ENCODE data around the gene PXYLP1.

Gene PXYLP1

GRCh38 chr3:141271279-141272030, 39.8 kb downstream of the PXYLP1 start:
- no peaks in the 10 kb centered on the region for H3K27me3 Mint-ChIP-seq (ENCODE audit: low read depth)
- no peak for TF ChIP-seq CTCF (IDR thresholded peaks at IDR 0.05; ENCODE audit: unreplicated experiment in 3 of 3)
- H3K36me3 Mint-ChIP-seq (ENCODE audit: low read depth) = peaks cover 9% of the 10 kb centered on the region
- H3K4me1 Mint-ChIP-seq = no peaks in the 10 kb centered on the region
- no peaks in the 10 kb centered on the region for H3K9me3 Mint-ChIP-seq
- H3K27ac Mint-ChIP-seq = no peak overlapping the region
- H3K4me3 Mint-ChIP-seq = no peak overlapping the region

GRCh38 chr3:141272906-141273662, 41.5 kb downstream of the PXYLP1 start:
- no peaks in the 10 kb centered on the region for H3K27me3 Mint-ChIP-seq (ENCODE audit: low read depth)
- H3K27ac Mint-ChIP-seq = no peak overlapping the region

GRCh38 chr3:141273700-141274410, 42.2 kb downstream of the PXYLP1 start:
- H3K27ac Mint-ChIP-seq = no peak overlapping the region
- no peak overlapping the region for H3K4me3 Mint-ChIP-seq
- no peak for TF ChIP-seq CTCF (IDR thresholded peaks at IDR 0.05; ENCODE audit: unreplicated experiment in 3 of 3)
- H3K27me3 Mint-ChIP-seq (ENCODE audit: low read depth) = no peaks in the 10 kb centered on the region
- H3K4me1 Mint-ChIP-seq = no peaks in the 10 kb centered on the region
- H3K36me3 Mint-ChIP-seq (ENCODE audit: low read depth) = peaks cover 9% of the 10 kb centered on the region
- H3K9me3 Mint-ChIP-seq = no peaks in the 10 kb centered on the region

More at GRCh38 chr3:141272906-141273662, 41.5 kb downstream of the PXYLP1 start:
- H3K9me3 Mint-ChIP-seq = no peaks in the 10 kb centered on the region
- no peak overlapping the region for H3K4me3 Mint-ChIP-seq
- H3K36me3 Mint-ChIP-seq (ENCODE audit: low read depth) = peaks cover 9% of the 10 kb centered on the region
- TF ChIP-seq CTCF (IDR thresholded peaks at IDR 0.05; ENCODE audit: unreplicated experiment in 3 of 3) = no peak
- H3K4me1 Mint-ChIP-seq = no peaks in the 10 kb centered on the region

- H3K36me3 Mint-ChIP-seq (ENCODE audit: low read depth) = peaks cover 9% of the 10 kb centered on the region
- no peaks in the 10 kb centered on the region for H3K27me3 Mint-ChIP-seq (ENCODE audit: low read depth)
- no peak overlapping the region for H3K27ac Mint-ChIP-seq
- H3K4me3 Mint-ChIP-seq = no peak overlapping the region
- TF ChIP-seq CTCF (IDR thresholded peaks at IDR 0.05; ENCODE audit: unreplicated experiment in 3 of 3) = no peak
- H3K9me3 Mint-ChIP-seq = no peaks in the 10 kb centered on the region
- no peaks in the 10 kb centered on the region for H3K4me1 Mint-ChIP-seq
These were observed 42.9 kb downstream of the PXYLP1 start for GRCh38 chr3:141274411-141275031.

GRCh38 chr3:141275032-141275422, 43.4 kb downstream of the PXYLP1 start:
- Mint-ChIP-seq H3K27me3 (ENCODE audit: low read depth) (no peaks in the 10 kb centered on the region), H3K9me3 (no peaks in the 10 kb centered on the region), H3K27ac (no peak overlapping the region), H3K4me1 (no peaks in the 10 kb centered on the region), H3K36me3 (ENCODE audit: low read depth) (peaks cover 9% of the 10 kb centered on the region), H3K4me3 (no peak overlapping the region)
- TF ChIP-seq CTCF (IDR thresholded peaks at IDR 0.05; ENCODE audit: unreplicated experiment in 3 of 3) = no peak

Measured in nephron (organoid).